H1 (cell line): ENCODE results near the gene VAV2. TPM values are rescaled to one million over a fixed set of nuclear protein-coding genes. Genes with fewer than 3 reads are reported as not detected.

Experiments
- CTCF ChIA-PET: fragments of 300-600 bp; sonication (Branson Sonifier 250); formaldehyde crosslinking; loops from one replicate; lab custom pipeline; 2021; ENCODE audit not compliant: partially characterized antibody; lab: Charles Lee
- POLR2A ChIA-PET: fragments of 300-600 bp; sonication (Branson Sonifier 250); formaldehyde crosslinking; loops from one replicate; lab custom pipeline; 2021; ENCODE audit warnings: inconsistent platforms; ENCODE audit not compliant: partially characterized antibody; lab: Charles Lee
- DNase-seq, 2 experiments: peaks; one replicate each; pipeline versions ENCODE4 v3.0.0 to v3.0.0-alpha.2; 2010 to 2022; ENCODE audit warnings: low spot score in 2 of 2, low read depth in 1 of 2, mixed read lengths in 1 of 2
- FAIRE-seq: peaks from 2 replicates; lab custom pipeline; 2011; peaks lifted over from hg19 to GRCh38; lab: Jason Lieb, UNC
- H2AFZ ChIP-seq: 2 replicates; pipeline ENCODE4 v1.8.1; 2012; ENCODE audit warnings: low read length, inconsistent platforms
- H2AK5ac ChIP-seq: 2 replicates; pipeline ENCODE4 v1.6.1; 2013; ENCODE audit warnings: low read depth, low read length
- H2BK120ac ChIP-seq: replicated peaks from 2 replicates; pipeline ENCODE3; 2013; ENCODE audit warnings: low read depth, low read length, inconsistent platforms
- H2BK12ac ChIP-seq: 2 replicates; pipeline ENCODE4 v1.6.1; 2013; ENCODE audit warnings: low read depth, low read length
- H2BK15ac ChIP-seq: 2 replicates; pipeline ENCODE4 v1.6.1; 2013; ENCODE audit warnings: low read length
- H2BK20ac ChIP-seq: 2 replicates; pipeline ENCODE4 v1.6.1; 2013; ENCODE audit warnings: low read length
- H2BK5ac ChIP-seq: 2 replicates; pipeline ENCODE4 v1.6.1; 2013; ENCODE audit warnings: low read depth, low read length
- H3K14ac ChIP-seq: 2 replicates; pipeline ENCODE4 v1.6.1; 2013; ENCODE audit warnings: inconsistent platforms; ENCODE audit not compliant: insufficient read length
- H3K18ac ChIP-seq: 2 replicates; pipeline ENCODE4 v1.6.1; 2013; ENCODE audit warnings: low read length; ENCODE audit errors: extremely low read depth
- H3K23ac ChIP-seq: 2 replicates; pipeline ENCODE4 v1.6.1; 2013; ENCODE audit warnings: inconsistent platforms; ENCODE audit not compliant: insufficient read length
- H3K23me2 ChIP-seq: 2 replicates; pipeline ENCODE4 v1.6.1; 2013; ENCODE audit warnings: low read depth, low read length
- H3K27ac ChIP-seq: 2 replicates; pipeline ENCODE4 v1.6.1; 2011; ENCODE audit warnings: low read depth, low read length, inconsistent platforms
- H3K27me3 ChIP-seq, 4 experiments: replicated peaks in 1 of 4; 1 replicate in 1 of 4; 2 replicates in 3 of 4; pipeline versions ENCODE4 v1.6.1 to v1.8.1; 2011 to 2013; ENCODE audit warnings: low read length in 3 of 4, mild to moderate bottlenecking in 3 of 4, inconsistent platforms in 2 of 4, mixed read lengths in 2 of 4, moderate library complexity in 1 of 4; ENCODE audit not compliant: control insufficient read depth in 3 of 4, insufficient read depth in 3 of 4; ENCODE audit errors: extremely low read depth in 1 of 4
- H3K36me3 ChIP-seq, 4 experiments: 2 replicates each; pipeline versions ENCODE4 v1.6.1 to v1.8.1; 2011 to 2013; ENCODE audit warnings: mild to moderate bottlenecking in 4 of 4, low read length in 3 of 4, moderate library complexity in 2 of 4, control low read depth in 1 of 4, inconsistent platforms in 1 of 4; ENCODE audit not compliant: insufficient read depth in 4 of 4, control insufficient read depth in 2 of 4
- H3K4ac ChIP-seq: replicated peaks from 2 replicates; pipeline ENCODE3; 2013; ENCODE audit warnings: low read length, low read depth, mixed read lengths, inconsistent platforms; ENCODE audit not compliant: insufficient read length
- H3K4me1 ChIP-seq, 4 experiments: replicated peaks in 1 of 4; 1 replicate in 1 of 4; 2 replicates in 3 of 4; pipeline versions ENCODE4 v1.6.1 to v1.8.1; 2011 to 2013; ENCODE audit warnings: low read length in 3 of 4, inconsistent platforms in 2 of 4, mixed read lengths in 1 of 4; ENCODE audit not compliant: insufficient read depth in 4 of 4, control insufficient read depth in 3 of 4
- H3K4me2 ChIP-seq, 2 experiments: 2 replicates each; pipeline versions ENCODE4 v1.6.1 to v1.8.1; 2011 to 2013; ENCODE audit warnings: low read depth in 2 of 2, low read length in 2 of 2, control low read depth in 1 of 2, inconsistent platforms in 1 of 2, mild to moderate bottlenecking in 1 of 2; ENCODE audit not compliant: insufficient read depth in 1 of 2
- H3K4me3 ChIP-seq, 4 experiments: fragments of 200-600, 300-600 bp in 1 of 4; sonication (generic), shearing (Covaris generic), sonication (Bioruptor Twin) in 1 of 4; 2 replicates each; pipeline versions ENCODE4 v1.5.1 to v1.8.1; 2011 to 2016; ENCODE audit warnings: low read length in 4 of 4, low read depth in 3 of 4, control low read depth in 2 of 4, inconsistent platforms in 2 of 4, mild to moderate bottlenecking in 2 of 4, mixed read lengths in 1 of 4, moderate library complexity in 1 of 4; ENCODE audit not compliant: insufficient read depth in 2 of 4; ENCODE audit errors: extremely low read depth in 1 of 4
- H3K56ac ChIP-seq: replicated peaks from 2 replicates; pipeline ENCODE3; 2013; ENCODE audit warnings: low read depth, mild to moderate bottlenecking, mixed read lengths, low read length, inconsistent platforms; ENCODE audit not compliant: insufficient read length
- H3K79me1 ChIP-seq: 2 replicates; pipeline ENCODE4 v1.6.1; 2013; ENCODE audit warnings: low read depth, low read length, control low read depth
- H3K79me2 ChIP-seq, 2 experiments: 2 replicates each; pipeline versions ENCODE4 v1.6.1 to v1.8.1; 2012 to 2013; ENCODE audit warnings: low read length in 2 of 2, mild to moderate bottlenecking in 2 of 2, inconsistent platforms in 1 of 2; ENCODE audit not compliant: insufficient read depth in 2 of 2, control insufficient read depth in 1 of 2
- H3K9ac ChIP-seq, 4 experiments: replicated peaks in 1 of 4; 1 replicate in 1 of 4; 2 replicates in 3 of 4; pipeline versions ENCODE4 v1.6.1 to v1.8.1; 2011 to 2013; ENCODE audit warnings: low read depth in 3 of 4, low read length in 3 of 4, control low read depth in 2 of 4, mild to moderate bottlenecking in 2 of 4, moderate library complexity in 2 of 4, inconsistent platforms in 1 of 4; ENCODE audit errors: extremely low read depth in 1 of 4
- H3K9me3 ChIP-seq, 2 experiments: 2 replicates each; pipeline versions ENCODE4 v1.6.1 to v1.8.1; 2012 to 2013; ENCODE audit warnings: mild to moderate bottlenecking in 2 of 2, moderate library complexity in 2 of 2, control low read depth in 1 of 2, inconsistent platforms in 1 of 2, low read depth in 1 of 2, low read length in 1 of 2, mixed read lengths in 1 of 2; ENCODE audit not compliant: insufficient read depth in 2 of 2
- H4K20me1 ChIP-seq, 2 experiments: replicated peaks in 1 of 2; 2 replicates each; pipeline versions ENCODE3 to v1.8.1; 2011 to 2013; ENCODE audit warnings: inconsistent platforms in 2 of 2, low read length in 2 of 2, mild to moderate bottlenecking in 1 of 2; ENCODE audit not compliant: insufficient read depth in 2 of 2, control insufficient read depth in 1 of 2
- H4K5ac ChIP-seq: 2 replicates; pipeline ENCODE4 v1.6.1; 2013; ENCODE audit warnings: low read length, low read depth, mixed read lengths, inconsistent platforms; ENCODE audit not compliant: insufficient read length
- H4K8ac ChIP-seq: 2 replicates; pipeline ENCODE4 v1.8.0; 2013; ENCODE audit warnings: mild to moderate bottlenecking, moderate library complexity, low read length, inconsistent platforms; ENCODE audit not compliant: insufficient read depth; ENCODE audit errors: extremely low read depth
- H4K91ac ChIP-seq: replicated peaks from 2 replicates; pipeline ENCODE3; 2013; ENCODE audit warnings: low read length, mixed read lengths, inconsistent platforms; ENCODE audit not compliant: insufficient read length
- ASH2L ChIP-seq: fragments of 200-600, 300-600 bp; sonication (generic); IDR thresholded peaks from one replicate; pipeline ENCODE4 v1.7.1; 2017; ENCODE audit warnings: low read length
- BACH1 ChIP-seq: IDR thresholded peaks from 2 replicates; pipeline ENCODE4 v1.6.1; 2012; ENCODE audit warnings: low read length, improper control_type of control experiment
- EP300 ChIP-seq, 2 experiments: IDR thresholded peaks; 1 replicate in 1 of 2; 2 replicates in 1 of 2; pipeline ENCODE4 v1.6.1; 2011 to 2012; ENCODE audit warnings: low read depth in 2 of 2, low read length in 2 of 2, mild to moderate bottlenecking in 2 of 2, borderline replicate concordance in 1 of 2, inconsistent platforms in 1 of 2, moderate library complexity in 1 of 2
- GTF2F1 ChIP-seq: IDR thresholded peaks from 2 replicates; pipeline ENCODE4 v1.6.1; 2012; ENCODE audit warnings: low read depth, low read length, improper control_type of control experiment, borderline replicate concordance
- HDAC2 ChIP-seq, 2 experiments: fragments of 300-600 bp in 1 of 2; sonication (generic) in 1 of 2; IDR thresholded peaks; 2 replicates each; pipeline ENCODE4 v1.6.1; 2011 to 2012; ENCODE audit warnings: low read depth in 2 of 2, low read length in 2 of 2, mild to moderate bottlenecking in 2 of 2, moderate library complexity in 2 of 2, borderline replicate concordance in 1 of 2, inconsistent platforms in 1 of 2
- JUN ChIP-seq: IDR thresholded peaks from 2 replicates; pipeline ENCODE4 v1.6.1; 2011; ENCODE audit warnings: low read depth, mild to moderate bottlenecking, improper control_type of control experiment, low read length
- KDM1A ChIP-seq: fragments of 200-600, 300-600 bp; sonication (generic); IDR thresholded peaks from 2 replicates; pipeline ENCODE4 v1.7.1; 2016; ENCODE audit warnings: mild to moderate bottlenecking, low read length, borderline replicate concordance
- MAFK ChIP-seq: IDR thresholded peaks from 2 replicates; pipeline ENCODE4 v1.6.1; 2012; ENCODE audit warnings: low read depth, mild to moderate bottlenecking, improper control_type of control experiment, low read length
- NANOG ChIP-seq: IDR thresholded peaks from 2 replicates; pipeline ENCODE4 v1.6.1; 2011; ENCODE audit warnings: low read length, low read depth, mild to moderate bottlenecking, inconsistent platforms; ENCODE audit not compliant: insufficient read depth, poor library complexity, severe bottlenecking
- SIN3A ChIP-seq, 2 experiments: IDR thresholded peaks in 1 of 2; conservative IDR thresholded peaks in 1 of 2; 2 replicates each; pipeline ENCODE4 v1.6.1; 2011 to 2012; ENCODE audit warnings: low read length in 2 of 2, improper control_type of control experiment in 1 of 2, low read depth in 1 of 2, mild to moderate bottlenecking in 1 of 2
- SP4 ChIP-seq: IDR thresholded peaks from 2 replicates; pipeline ENCODE4 v1.6.1; 2012; ENCODE audit warnings: low read length, inconsistent platforms
- TEAD4 ChIP-seq: IDR thresholded peaks from 2 replicates; pipeline ENCODE4 v1.6.1; 2012; ENCODE audit warnings: low read depth, low read length, inconsistent platforms, mixed read lengths
- WGBS, 2 experiments: shearing (Covaris generic) in 1 of 2; methylation state at CpG; one replicate each; pipeline versions ENCODE4 v1.1.6 to v1.1.7; 2013 to 2015; ENCODE audit warnings: low lambda C conversion rate in 2 of 2, mixed read lengths in 2 of 2, inconsistent platforms in 1 of 2, low coverage in 1 of 2, missing lambda C conversion rate in 1 of 2; ENCODE audit not compliant: insufficient replicate concordance in 2 of 2, insufficient coverage in 1 of 2, insufficient read length in 1 of 2; ENCODE audit errors: extremely low coverage in 1 of 2, missing lambda C conversion rate in 1 of 2; 5-methylcytosine and 5-hydroxymethylcytosine counted together
- polyA plus RNA-seq, 7 experiments: library from polyadenylated mRNA; depleted of rRNA in 3 of 7; stranded (reverse) in 5 of 7; unstranded in 2 of 7; fragments of >200 nt in 5 of 7; fragments of 200-250 nt in 2 of 7; gene quantifications; 1 replicate in 5 of 7; 2 replicates in 1 of 7; 4 replicates in 1 of 7; pipeline versions ENCODE4 v1.2.1 to v1.2.3, GENCODE V29; 2011 to 2013; ENCODE audit warnings: missing spikeins in 2 of 7, mixed read lengths in 2 of 7
- total RNA-seq: library from RNA; stranded (reverse); fragmentation: NEBNext Ultra II Directional; extraction: Animal tissue kit (Norgen Biotek cat#: 25700); gene quantifications from 2 replicates; pipeline ENCODE4 v1.2.1, GENCODE V29; 2021

VAV2 gene
- total and polyA plus RNA-seq, 2 of the 8 experiments (the other 6 are each of a cell fraction or from before 2014, with no cell fraction given): 13.6 to 37.6 TPM

DNA sequence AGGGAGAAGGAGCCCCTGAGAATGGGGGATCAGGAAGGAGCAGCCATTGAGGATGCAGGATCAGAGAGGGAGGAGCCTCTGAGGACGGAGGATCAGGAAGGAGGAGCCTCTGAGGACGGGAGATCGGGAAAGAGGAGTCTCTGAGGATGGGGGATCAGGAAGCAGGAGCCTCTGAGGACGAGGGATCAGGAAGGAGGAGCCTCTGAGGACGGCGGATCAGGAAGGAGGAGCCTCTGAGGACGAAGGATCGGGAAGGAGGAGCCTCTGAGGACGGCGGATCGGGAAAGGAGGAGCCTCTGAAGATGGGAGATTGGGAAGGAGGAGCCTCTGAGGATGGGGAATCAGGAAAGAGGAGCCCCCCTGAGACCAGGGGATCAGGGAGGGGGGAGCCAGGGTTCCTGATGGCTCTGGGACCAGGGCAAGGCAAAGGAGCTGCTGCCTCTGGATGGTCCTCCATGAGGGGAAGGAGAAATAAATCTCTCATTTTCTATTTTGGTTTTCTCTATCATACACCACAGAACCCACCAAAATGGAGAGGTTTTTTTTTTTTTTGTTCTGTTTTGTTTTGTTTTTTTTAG lies 231.3 kb downstream of the VAV2 start:
- no peak overlapping the region for H2BK5ac ChIP-seq
- H3K9ac ChIP-seq: no peak overlapping the region
- no peak overlapping the region for H3K56ac ChIP-seq
- H3K27me3 ChIP-seq: no peaks in the 10 kb centered on the region; a peak in 1 of 7 replicates
- peaks cover 0 to under 1% of the 10 kb centered on the region in 2 experiments; a peak in 1 of 4 replicates for H3K9me3 ChIP-seq
- peaks cover 1 to 3% of the 10 kb centered on the region in 2 experiments for H4K20me1 ChIP-seq
- H4K91ac ChIP-seq: no peak overlapping the region
- H3K4me2 ChIP-seq: no peak overlapping the region
- POLR2A ChIA-PET: no interaction called here
- no peak overlapping the region for H3K4ac ChIP-seq
- no peak overlapping the region for H4K5ac ChIP-seq
- no peaks in the 10 kb centered on the region; a peak in 1 of 7 replicates for H3K4me1 ChIP-seq
- no peak overlapping the region for H3K27ac ChIP-seq
- H3K36me3 ChIP-seq: no peaks in the 10 kb centered on the region
- H2AK5ac ChIP-seq: no peak overlapping the region
- H2BK120ac ChIP-seq: no peak overlapping the region
- no peak overlapping the region for H4K8ac ChIP-seq
- H3K79me1 ChIP-seq: no peaks in the 10 kb centered on the region
- H3K23me2 ChIP-seq: no peaks in the 10 kb centered on the region; the same call in 1 of the 2 replicates
- no peak overlapping the region for H2BK12ac ChIP-seq
- H3K23ac ChIP-seq: no peak overlapping the region
- H3K18ac ChIP-seq: no peak overlapping the region
- DNase-seq: peak in 1 of 2 experiments; percentile 43
- no peak for FAIRE-seq
- WGBS, 2 experiments: 79% methylated on average over 11 of the region's 11 CpGs; no CpG with 5 or more reads in 1 of the 2 experiments
- CTCF ChIA-PET: interaction anchor here (0.6 to 3.2 kb wide), 7 partner anchors 8 to 233 kb away, joined by 3 to 22 read pairs (median 4); no protein-coding TSS in a partner anchor
- H3K79me2 ChIP-seq: no peaks in the 10 kb centered on the region
- no peak overlapping the region for H2BK15ac ChIP-seq
- no peak overlapping the region for H2AFZ ChIP-seq
- no peak overlapping the region for H2BK20ac ChIP-seq
- no peak overlapping the region for H3K14ac ChIP-seq
- H3K4me3 ChIP-seq: no peak overlapping the region
- no peak for TF ChIP-seq GTF2F1
- TF ChIP-seq NANOG: no peak
- TF ChIP-seq JUN: no peak
- no peak for TF ChIP-seq SIN3A (conservative IDR thresholded peaks at IDR 0.05 in 1 of 2, IDR thresholded peaks at IDR 0.05 in 1 of 2; ENCODE audit: low read depth in 1 of 2, low read length in 2 of 2)
- no peak for TF ChIP-seq ASH2L
- no peak for TF ChIP-seq EP300 (IDR thresholded peaks at IDR 0.05; ENCODE audit: borderline replicate concordance in 1 of 2, low read depth in 2 of 2, low read length in 2 of 2)
- TF ChIP-seq BACH1: no peak
- no peak for TF ChIP-seq SP4
- TF ChIP-seq HDAC2 (IDR thresholded peaks at IDR 0.05; ENCODE audit: borderline replicate concordance in 1 of 2, low read depth in 2 of 2, low read length in 2 of 2): no peak
- no peak for TF ChIP-seq MAFK
- no peak for TF ChIP-seq TEAD4
- no peak for TF ChIP-seq KDM1A
